HUDEP-2 (cell line): ENCODE data around the gene REV1.
A peak's percentile ranks its signal among the peaks of the same experiment; 100 is the strongest.

ENCODE experiments used
- DNase-seq, 76 experiments: peaks; one replicate each; lab custom pipeline; 2025; ENCODE audit not compliant: unreplicated experiment in 76 of 76; lab: John Stamatoyannopoulos, UW

The REV1 gene

GRCh38 chr2:99458529-99458928, 31.3 kb downstream of the REV1 start:
- DNase-seq: no peak

DNA sequence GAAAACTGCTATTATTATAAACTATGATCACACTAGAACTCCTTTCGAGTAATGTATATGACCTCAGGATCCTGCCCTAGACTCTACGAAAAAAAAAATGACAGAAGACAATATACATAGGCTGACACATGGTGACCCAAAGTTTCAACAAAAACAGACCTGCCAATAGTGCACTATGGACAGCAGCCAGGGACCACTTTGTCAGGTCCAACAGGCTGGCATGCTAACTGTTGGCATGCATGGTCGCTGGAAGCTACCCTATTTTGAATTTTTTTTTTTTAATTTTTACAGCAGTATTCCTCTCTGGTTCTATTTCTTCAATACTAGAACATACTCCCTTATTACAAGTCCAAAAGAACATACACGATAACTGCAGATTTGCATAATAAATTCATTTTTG, 38.1 kb downstream of the REV1 start:
- no peak for DNase-seq

DNA sequence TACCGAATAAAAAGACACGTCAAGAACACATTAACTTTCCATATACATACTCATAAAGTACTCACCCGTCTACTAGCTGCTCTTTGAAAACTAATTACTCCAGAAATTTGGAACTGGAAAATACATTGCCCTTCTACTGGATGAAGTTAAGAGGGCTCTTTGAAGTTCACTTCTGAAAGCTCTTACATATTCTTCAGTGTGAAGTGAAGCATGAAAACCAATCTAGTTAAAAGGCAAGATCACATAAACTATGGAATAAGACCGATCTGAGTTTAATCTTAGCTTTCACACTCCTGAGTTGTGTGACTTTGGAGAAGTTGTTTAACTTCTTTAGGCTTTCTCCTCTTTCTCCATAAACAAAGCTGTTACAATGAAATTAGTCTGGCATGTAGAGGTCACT, 38.5 kb downstream of the REV1 start:
- no peak for DNase-seq

DNA sequence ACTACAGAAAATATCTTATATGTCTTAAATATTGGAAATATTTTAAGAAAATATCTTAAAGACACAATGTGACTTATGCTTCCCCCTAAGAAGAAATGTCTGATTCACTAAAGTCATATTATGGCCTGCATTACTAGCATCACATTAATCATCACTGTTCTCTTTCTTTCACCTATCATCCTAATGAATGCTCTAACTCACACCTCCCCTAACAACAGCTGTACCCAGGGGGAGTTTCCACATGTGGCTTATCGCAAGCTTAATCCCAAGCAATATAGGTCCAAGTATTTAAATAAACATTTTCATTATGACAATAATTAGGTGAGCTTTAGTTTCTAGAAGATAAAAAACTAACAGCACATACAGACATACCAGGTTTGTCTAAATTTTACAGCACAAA, 39.6 kb downstream of the REV1 start:
- DNase-seq: no peak

DNA sequence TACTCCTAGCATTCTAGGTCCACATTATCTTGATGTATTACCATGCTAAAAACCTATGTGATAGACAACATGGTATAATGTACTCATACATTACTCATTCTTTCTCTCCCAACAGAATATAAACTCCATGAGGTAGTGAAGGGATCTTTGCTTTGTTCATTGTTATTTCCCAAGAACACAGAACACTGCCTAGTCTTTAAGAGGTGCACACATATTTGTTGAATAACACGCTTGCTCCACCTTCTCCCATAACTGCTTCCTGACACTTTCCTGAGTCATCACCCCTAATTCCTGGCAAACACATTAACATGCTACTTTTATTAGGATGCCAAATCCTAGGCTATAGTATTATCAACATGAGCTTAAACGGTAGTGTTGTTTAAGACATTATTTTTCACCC, 41.3 kb downstream of the REV1 start:
- no peak for DNase-seq

DNA sequence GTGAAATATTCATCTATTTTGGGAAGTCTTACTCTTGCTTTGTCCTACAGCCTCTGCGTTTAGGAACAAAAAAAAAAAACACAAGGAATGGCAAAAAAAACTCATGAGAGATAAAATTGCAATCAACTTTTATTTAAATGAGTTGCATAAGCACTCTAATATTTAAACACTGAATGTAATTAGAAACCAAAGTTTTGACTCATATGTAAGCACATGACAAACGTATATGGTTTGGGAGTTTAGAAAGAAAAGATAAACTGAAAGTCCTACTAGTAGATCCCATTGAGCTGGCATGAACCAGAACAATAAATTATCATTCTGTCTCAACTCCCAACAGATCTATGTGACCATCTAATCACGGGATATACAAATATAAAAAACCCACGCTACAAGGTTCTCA, 44.8 kb downstream of the REV1 start:
- DNase-seq: no peak

DNA sequence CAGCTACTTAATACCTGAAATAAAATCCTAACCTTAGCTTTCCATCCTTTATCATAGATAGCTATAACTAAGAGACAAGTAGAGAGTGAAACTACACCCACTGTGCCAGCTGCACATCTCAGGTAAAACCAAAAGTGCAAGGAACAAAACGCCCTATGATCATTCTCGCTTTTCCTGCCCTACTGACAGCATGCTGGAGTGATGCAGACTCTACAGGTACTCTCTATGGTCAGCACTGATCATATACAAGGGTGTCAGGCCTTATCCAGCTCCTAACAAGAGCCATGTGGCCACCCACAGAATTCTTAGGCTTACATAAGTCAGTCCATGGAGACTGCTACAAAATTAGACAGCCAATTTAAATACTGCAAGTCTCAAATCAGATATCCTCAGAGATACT, 45.6 kb downstream of the REV1 start:
- no peak for DNase-seq

DNA sequence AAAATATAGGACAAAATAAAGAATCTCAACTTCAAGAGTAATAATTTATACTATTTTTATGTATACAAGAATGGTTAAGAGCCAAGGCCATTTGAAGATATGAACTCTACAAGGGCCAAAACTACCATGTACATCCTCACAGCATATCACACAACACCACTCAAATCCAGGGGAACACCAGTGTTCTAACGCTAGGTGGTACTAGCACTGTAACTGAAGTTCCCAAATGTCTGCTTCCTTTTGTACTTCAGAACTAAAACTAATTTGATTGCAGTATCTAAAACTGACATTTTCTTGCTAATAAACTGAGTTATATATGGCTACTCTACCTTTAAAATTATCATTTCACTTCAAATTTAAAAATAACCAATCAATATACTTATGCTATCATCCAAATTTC, 47.0 kb downstream of the REV1 start:
- peak in 28 of 76 experiments; percentile 0 to 57 (median 20) for DNase-seq

GRCh38 chr2:99439971-99440505, 49.8 kb downstream of the REV1 start:
- no peak for DNase-seq

GRCh38 chr2:99436874-99437273, 52.9 kb downstream of the REV1 start:
- DNase-seq: no peak

- DNase-seq: no peak
Measured at GRCh38 chr2:99433340-99433739, 56.5 kb downstream of the REV1 start.

GRCh38 chr2:99431587-99432275, 58.1 kb downstream of the REV1 start:
- DNase-seq: no peak

GRCh38 chr2:99430614-99431291, 59.1 kb downstream of the REV1 start:
- no peak for DNase-seq

DNA sequence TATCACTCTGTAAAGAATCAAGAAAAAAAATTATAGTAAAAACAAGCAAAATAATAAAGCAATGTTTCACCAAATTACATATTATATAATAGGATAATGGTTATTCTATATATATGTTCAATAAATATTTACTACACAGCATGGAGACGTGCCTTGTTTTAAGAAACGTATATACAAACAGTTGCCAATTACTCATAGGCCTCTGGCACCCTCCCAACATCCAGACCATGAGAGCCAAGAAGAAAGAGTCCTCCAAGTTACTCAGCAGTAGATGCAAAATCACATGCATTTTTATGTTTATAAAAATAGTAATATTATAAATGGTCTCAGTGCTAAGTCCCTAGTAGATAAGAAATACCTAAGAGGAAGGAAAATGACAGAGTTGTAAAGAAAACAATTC, 64.8 kb downstream of the REV1 start:
- DNase-seq: peak in 27 of 76 experiments; percentile 1 to 44 (median 13)

- no peak for DNase-seq
Measured at GRCh38 chr2:99424371-99424770, 65.4 kb downstream of the REV1 start.

- no peak for DNase-seq
Measured at GRCh38 chr2:99422599-99422998, 67.2 kb downstream of the REV1 start.

- DNase-seq: no peak
Measured at GRCh38 chr2:99421469-99421868, 68.3 kb downstream of the REV1 start.

DNA sequence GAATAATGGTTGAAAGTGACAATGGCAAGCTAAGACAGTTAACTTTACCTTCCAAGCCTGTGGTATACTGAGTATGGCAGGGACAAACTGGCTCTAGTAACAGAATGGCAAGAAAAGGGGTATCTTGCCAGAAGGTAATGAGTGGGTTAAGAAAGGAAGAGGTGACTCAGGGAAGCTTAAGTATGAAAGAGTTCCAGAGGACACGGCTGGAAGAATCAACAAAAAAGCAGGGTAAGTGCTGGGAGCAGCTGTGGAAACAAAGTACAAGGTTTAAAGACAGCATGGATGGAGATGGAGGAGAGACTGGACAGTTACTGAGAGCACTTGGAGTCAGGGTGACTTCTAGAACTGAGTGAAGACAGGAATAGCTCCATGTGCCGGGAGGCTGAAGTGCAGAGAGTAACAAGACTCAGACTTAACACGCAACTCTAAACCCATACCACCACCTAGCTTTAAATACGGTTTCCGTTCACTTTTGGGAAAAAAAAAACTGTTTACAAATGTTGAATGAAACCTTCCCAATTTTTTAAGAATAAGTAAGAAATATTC, 69.0 kb downstream of the REV1 start:
- DNase-seq: no peak

GRCh38 chr2:99420031-99420430, 69.8 kb downstream of the REV1 start:
- no peak for DNase-seq

DNA sequence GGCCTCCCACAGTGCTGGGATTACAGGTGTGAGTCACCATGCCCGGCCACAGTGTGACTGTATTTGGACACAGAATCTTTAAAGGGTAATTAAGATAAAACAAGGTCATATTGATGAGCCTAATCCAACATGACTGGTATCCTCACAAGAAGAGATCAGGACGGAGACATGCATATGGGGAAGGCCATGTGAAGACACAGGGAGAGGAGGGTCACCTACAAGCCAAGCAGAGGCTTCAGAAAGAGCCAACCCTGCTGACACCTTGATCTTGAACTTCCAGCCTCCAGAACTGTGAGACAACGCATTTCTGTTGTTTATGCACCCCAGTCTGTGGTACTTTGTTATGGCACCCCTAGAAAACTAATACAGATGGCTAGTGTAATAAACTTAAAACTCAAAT, 72.4 kb downstream of the REV1 start:
- no peak for DNase-seq

- DNase-seq: no peak
Measured at GRCh38 chr2:99414566-99414965, 75.3 kb downstream of the REV1 start.

GRCh38 chr2:99410276-99410675, 79.5 kb downstream of the REV1 start:
- DNase-seq: no peak
